H1 (cell line): ENCODE measurements around the gene HOXB8. TPM values are rescaled to one million over a fixed set of nuclear protein-coding genes. Genes with fewer than 3 reads are reported as not detected.

Experiments used
- CTCF ChIA-PET: fragments of 300-600 bp; sonication (Branson Sonifier 250); formaldehyde crosslinking; loops from one replicate; lab custom pipeline; 2021; ENCODE audit not compliant: partially characterized antibody; lab: Charles Lee
- POLR2A ChIA-PET: fragments of 300-600 bp; sonication (Branson Sonifier 250); formaldehyde crosslinking; loops from one replicate; lab custom pipeline; 2021; ENCODE audit warnings: inconsistent platforms; ENCODE audit not compliant: partially characterized antibody; lab: Charles Lee
- DNase-seq, 2 experiments: peaks; one replicate each; pipeline versions ENCODE4 v3.0.0 to v3.0.0-alpha.2; 2010 to 2022; ENCODE audit warnings: low spot score in 2 of 2, low read depth in 1 of 2, mixed read lengths in 1 of 2
- FAIRE-seq: peaks from 2 replicates; lab custom pipeline; 2011; peaks lifted over from hg19 to GRCh38; lab: Jason Lieb, UNC
- H2AFZ ChIP-seq: 2 replicates; pipeline ENCODE4 v1.8.1; 2012; ENCODE audit warnings: low read length, inconsistent platforms
- H2AK5ac ChIP-seq: 2 replicates; pipeline ENCODE4 v1.6.1; 2013; ENCODE audit warnings: low read depth, low read length
- H2BK120ac ChIP-seq: replicated peaks from 2 replicates; pipeline ENCODE3; 2013; ENCODE audit warnings: low read depth, low read length, inconsistent platforms
- H2BK12ac ChIP-seq: 2 replicates; pipeline ENCODE4 v1.6.1; 2013; ENCODE audit warnings: low read depth, low read length
- H2BK15ac ChIP-seq: 2 replicates; pipeline ENCODE4 v1.6.1; 2013; ENCODE audit warnings: low read length
- H2BK20ac ChIP-seq: 2 replicates; pipeline ENCODE4 v1.6.1; 2013; ENCODE audit warnings: low read length
- H2BK5ac ChIP-seq: 2 replicates; pipeline ENCODE4 v1.6.1; 2013; ENCODE audit warnings: low read depth, low read length
- H3K14ac ChIP-seq: 2 replicates; pipeline ENCODE4 v1.6.1; 2013; ENCODE audit warnings: inconsistent platforms; ENCODE audit not compliant: insufficient read length
- H3K18ac ChIP-seq: 2 replicates; pipeline ENCODE4 v1.6.1; 2013; ENCODE audit warnings: low read length; ENCODE audit errors: extremely low read depth
- H3K23ac ChIP-seq: 2 replicates; pipeline ENCODE4 v1.6.1; 2013; ENCODE audit warnings: inconsistent platforms; ENCODE audit not compliant: insufficient read length
- H3K23me2 ChIP-seq: 2 replicates; pipeline ENCODE4 v1.6.1; 2013; ENCODE audit warnings: low read depth, low read length
- H3K27ac ChIP-seq: 2 replicates; pipeline ENCODE4 v1.6.1; 2011; ENCODE audit warnings: low read depth, low read length, inconsistent platforms
- H3K27me3 ChIP-seq, 4 experiments: replicated peaks in 1 of 4; 1 replicate in 1 of 4; 2 replicates in 3 of 4; pipeline versions ENCODE4 v1.6.1 to v1.8.1; 2011 to 2013; ENCODE audit warnings: low read length in 3 of 4, mild to moderate bottlenecking in 3 of 4, inconsistent platforms in 2 of 4, mixed read lengths in 2 of 4, moderate library complexity in 1 of 4; ENCODE audit not compliant: control insufficient read depth in 3 of 4, insufficient read depth in 3 of 4; ENCODE audit errors: extremely low read depth in 1 of 4
- H3K36me3 ChIP-seq, 4 experiments: 2 replicates each; pipeline versions ENCODE4 v1.6.1 to v1.8.1; 2011 to 2013; ENCODE audit warnings: mild to moderate bottlenecking in 4 of 4, low read length in 3 of 4, moderate library complexity in 2 of 4, control low read depth in 1 of 4, inconsistent platforms in 1 of 4; ENCODE audit not compliant: insufficient read depth in 4 of 4, control insufficient read depth in 2 of 4
- H3K4ac ChIP-seq: replicated peaks from 2 replicates; pipeline ENCODE3; 2013; ENCODE audit warnings: low read length, low read depth, mixed read lengths, inconsistent platforms; ENCODE audit not compliant: insufficient read length
- H3K4me1 ChIP-seq, 4 experiments: replicated peaks in 1 of 4; 1 replicate in 1 of 4; 2 replicates in 3 of 4; pipeline versions ENCODE4 v1.6.1 to v1.8.1; 2011 to 2013; ENCODE audit warnings: low read length in 3 of 4, inconsistent platforms in 2 of 4, mixed read lengths in 1 of 4; ENCODE audit not compliant: insufficient read depth in 4 of 4, control insufficient read depth in 3 of 4
- H3K4me2 ChIP-seq, 2 experiments: 2 replicates each; pipeline versions ENCODE4 v1.6.1 to v1.8.1; 2011 to 2013; ENCODE audit warnings: low read depth in 2 of 2, low read length in 2 of 2, control low read depth in 1 of 2, inconsistent platforms in 1 of 2, mild to moderate bottlenecking in 1 of 2; ENCODE audit not compliant: insufficient read depth in 1 of 2
- H3K4me3 ChIP-seq, 4 experiments: fragments of 200-600, 300-600 bp in 1 of 4; sonication (generic), shearing (Covaris generic), sonication (Bioruptor Twin) in 1 of 4; 2 replicates each; pipeline versions ENCODE4 v1.5.1 to v1.8.1; 2011 to 2016; ENCODE audit warnings: low read length in 4 of 4, low read depth in 3 of 4, control low read depth in 2 of 4, inconsistent platforms in 2 of 4, mild to moderate bottlenecking in 2 of 4, mixed read lengths in 1 of 4, moderate library complexity in 1 of 4; ENCODE audit not compliant: insufficient read depth in 2 of 4; ENCODE audit errors: extremely low read depth in 1 of 4
- H3K56ac ChIP-seq: replicated peaks from 2 replicates; pipeline ENCODE3; 2013; ENCODE audit warnings: low read depth, mild to moderate bottlenecking, mixed read lengths, low read length, inconsistent platforms; ENCODE audit not compliant: insufficient read length
- H3K79me1 ChIP-seq: 2 replicates; pipeline ENCODE4 v1.6.1; 2013; ENCODE audit warnings: low read depth, low read length, control low read depth
- H3K79me2 ChIP-seq, 2 experiments: 2 replicates each; pipeline versions ENCODE4 v1.6.1 to v1.8.1; 2012 to 2013; ENCODE audit warnings: low read length in 2 of 2, mild to moderate bottlenecking in 2 of 2, inconsistent platforms in 1 of 2; ENCODE audit not compliant: insufficient read depth in 2 of 2, control insufficient read depth in 1 of 2
- H3K9ac ChIP-seq, 4 experiments: replicated peaks in 1 of 4; 1 replicate in 1 of 4; 2 replicates in 3 of 4; pipeline versions ENCODE4 v1.6.1 to v1.8.1; 2011 to 2013; ENCODE audit warnings: low read depth in 3 of 4, low read length in 3 of 4, control low read depth in 2 of 4, mild to moderate bottlenecking in 2 of 4, moderate library complexity in 2 of 4, inconsistent platforms in 1 of 4; ENCODE audit errors: extremely low read depth in 1 of 4
- H3K9me3 ChIP-seq, 2 experiments: 2 replicates each; pipeline versions ENCODE4 v1.6.1 to v1.8.1; 2012 to 2013; ENCODE audit warnings: mild to moderate bottlenecking in 2 of 2, moderate library complexity in 2 of 2, control low read depth in 1 of 2, inconsistent platforms in 1 of 2, low read depth in 1 of 2, low read length in 1 of 2, mixed read lengths in 1 of 2; ENCODE audit not compliant: insufficient read depth in 2 of 2
- H4K20me1 ChIP-seq, 2 experiments: replicated peaks in 1 of 2; 2 replicates each; pipeline versions ENCODE3 to v1.8.1; 2011 to 2013; ENCODE audit warnings: inconsistent platforms in 2 of 2, low read length in 2 of 2, mild to moderate bottlenecking in 1 of 2; ENCODE audit not compliant: insufficient read depth in 2 of 2, control insufficient read depth in 1 of 2
- H4K5ac ChIP-seq: 2 replicates; pipeline ENCODE4 v1.6.1; 2013; ENCODE audit warnings: low read length, low read depth, mixed read lengths, inconsistent platforms; ENCODE audit not compliant: insufficient read length
- H4K8ac ChIP-seq: 2 replicates; pipeline ENCODE4 v1.8.0; 2013; ENCODE audit warnings: mild to moderate bottlenecking, moderate library complexity, low read length, inconsistent platforms; ENCODE audit not compliant: insufficient read depth; ENCODE audit errors: extremely low read depth
- H4K91ac ChIP-seq: replicated peaks from 2 replicates; pipeline ENCODE3; 2013; ENCODE audit warnings: low read length, mixed read lengths, inconsistent platforms; ENCODE audit not compliant: insufficient read length
- CBX5 ChIP-seq: fragments of 300-800, 300-1000 bp; sonication (generic); IDR thresholded peaks from 2 replicates; pipeline ENCODE4 v1.7.1; 2016; ENCODE audit warnings: antibody characterized with exemption, low read length, low read depth
- CHD2 ChIP-seq: IDR thresholded peaks from 2 replicates; pipeline ENCODE4 v1.6.1; 2012; ENCODE audit warnings: low read length, improper control_type of control experiment
- PHF8 ChIP-seq: fragments of 200-600 bp; sonication (generic); conservative IDR thresholded peaks from 2 replicates; pipeline ENCODE4 v1.7.1; 2012; ENCODE audit warnings: low read depth, mild to moderate bottlenecking, inconsistent platforms, low read length, moderate library complexity
- SIN3A ChIP-seq, 2 experiments: IDR thresholded peaks in 1 of 2; conservative IDR thresholded peaks in 1 of 2; 2 replicates each; pipeline ENCODE4 v1.6.1; 2011 to 2012; ENCODE audit warnings: low read length in 2 of 2, improper control_type of control experiment in 1 of 2, low read depth in 1 of 2, mild to moderate bottlenecking in 1 of 2
- SP4 ChIP-seq: IDR thresholded peaks from 2 replicates; pipeline ENCODE4 v1.6.1; 2012; ENCODE audit warnings: low read length, inconsistent platforms
- SUZ12 ChIP-seq: fragments of 200-600 bp; sonication (generic); IDR thresholded peaks from 2 replicates; pipeline ENCODE4 v1.6.1; 2012; ENCODE audit warnings: mild to moderate bottlenecking, inconsistent platforms, low read length, moderate library complexity, mixed read lengths
- ZNF274 ChIP-seq: IDR thresholded peaks from 2 replicates; pipeline ENCODE4 v1.7.0; 2012; ENCODE audit warnings: low read length, borderline replicate concordance; ENCODE audit errors: extremely low read depth
- WGBS, 2 experiments: shearing (Covaris generic) in 1 of 2; methylation state at CpG; one replicate each; pipeline versions ENCODE4 v1.1.6 to v1.1.7; 2013 to 2015; ENCODE audit warnings: low lambda C conversion rate in 2 of 2, mixed read lengths in 2 of 2, inconsistent platforms in 1 of 2, low coverage in 1 of 2, missing lambda C conversion rate in 1 of 2; ENCODE audit not compliant: insufficient replicate concordance in 2 of 2, insufficient coverage in 1 of 2, insufficient read length in 1 of 2; ENCODE audit errors: extremely low coverage in 1 of 2, missing lambda C conversion rate in 1 of 2; 5-methylcytosine and 5-hydroxymethylcytosine counted together
- polyA plus RNA-seq, 7 experiments: library from polyadenylated mRNA; depleted of rRNA in 3 of 7; stranded (reverse) in 5 of 7; unstranded in 2 of 7; fragments of >200 nt in 5 of 7; fragments of 200-250 nt in 2 of 7; gene quantifications; 1 replicate in 5 of 7; 2 replicates in 1 of 7; 4 replicates in 1 of 7; pipeline versions ENCODE4 v1.2.1 to v1.2.3, GENCODE V29; 2011 to 2013; ENCODE audit warnings: missing spikeins in 2 of 7, mixed read lengths in 2 of 7
- total RNA-seq: library from RNA; stranded (reverse); fragmentation: NEBNext Ultra II Directional; extraction: Animal tissue kit (Norgen Biotek cat#: 25700); gene quantifications from 2 replicates; pipeline ENCODE4 v1.2.1, GENCODE V29; 2021

The HOXB8 gene
- total and polyA plus RNA-seq, 2 of the 8 experiments (the other 6 are each of a cell fraction or from before 2014, with no cell fraction given), result not detected

GRCh38 chr17:48600244-48601098 is 14.6 kb downstream of the HOXB8 start:
- no peak overlapping the region for H2BK12ac ChIP-seq
- no peaks in the 10 kb centered on the region for H3K79me2 ChIP-seq
- no peaks in the 10 kb centered on the region; the same call in 1 of the 2 replicates for H3K23me2 ChIP-seq
- H3K9ac ChIP-seq, result no peak overlapping the region
- H3K56ac ChIP-seq, result no peak overlapping the region
- H3K9me3 ChIP-seq, result no peaks in the 10 kb centered on the region
- no peak overlapping the region for H3K14ac ChIP-seq
- WGBS, 2 experiments, result 15% methylated on average over 17 of the region's 17 CpGs; no CpG with 5 or more reads in 1 of the 2 experiments
- H4K8ac ChIP-seq, result no peak overlapping the region
- H4K5ac ChIP-seq, result no peak overlapping the region
- CTCF ChIA-PET, result interaction anchor here (0.8 to 2.1 kb wide), 11 partner anchors 9 to 385 kb away, joined by 3 to 12 read pairs (median 5); no protein-coding TSS in a partner anchor
- FAIRE-seq (no peak), DNase-seq (no peak)
- no peak overlapping the region for H3K27ac ChIP-seq
- POLR2A ChIA-PET, result no interaction called here
- no peak overlapping the region for H3K4me2 ChIP-seq
- H2AFZ ChIP-seq, result no peak overlapping the region
- no peak overlapping the region for H3K4me3 ChIP-seq
- H2BK5ac ChIP-seq, result no peak overlapping the region
- H3K27me3 ChIP-seq, result peaks cover 99 to 100% (median 100%) of the 10 kb centered on the region in 4 experiments
- no peak overlapping the region for H3K18ac ChIP-seq
- no peak overlapping the region for H2BK15ac ChIP-seq
- no peak overlapping the region for H2AK5ac ChIP-seq
- H4K20me1 ChIP-seq, result peaks cover 37 to 60% of the 10 kb centered on the region in 2 experiments
- no peaks in the 10 kb centered on the region for H3K79me1 ChIP-seq
- peaks cover 0 to 3% (median 0%) of the 10 kb centered on the region in 4 experiments; a peak in 1 of 8 replicates for H3K36me3 ChIP-seq
- H3K4me1 ChIP-seq, result peaks cover 0 to 7% (median 4%) of the 10 kb centered on the region in 4 experiments; a peak in 3 of 7 replicates
- H3K23ac ChIP-seq, result no peak overlapping the region
- no peak overlapping the region for H4K91ac ChIP-seq
- H3K4ac ChIP-seq, result no peak overlapping the region
- H2BK120ac ChIP-seq, result no peak overlapping the region
- no peak overlapping the region for H2BK20ac ChIP-seq
- TF ChIP-seq PHF8, result no peak
- no peak for TF ChIP-seq SIN3A (conservative IDR thresholded peaks at IDR 0.05 in 1 of 2, IDR thresholded peaks at IDR 0.05 in 1 of 2; ENCODE audit: low read depth in 1 of 2, low read length in 2 of 2)
- peak; percentile 81 for TF ChIP-seq SUZ12
- TF ChIP-seq CBX5, result no peak
- no peak for TF ChIP-seq CHD2
- TF ChIP-seq SP4, result no peak
- no peak for TF ChIP-seq ZNF274
